GM12878 (cell line): ENCODE measurements around the gene B3GNT2. TPM values are rescaled to one million over a fixed set of nuclear protein-coding genes. Genes with fewer than 3 reads are reported as not detected.
"Not testable (repeated sequence)": the region's sequence is repeated elsewhere in the genome, so short reads cannot be mapped to it uniquely, and the experiment has no call there.

Experiments
- ATAC-seq: fragments of 200-7000 bp; cut with Tn5 transposase; 3 replicates; pipeline ENCODE4 v1.9.1; 2020; ENCODE audit warnings: mild to moderate bottlenecking, moderate library complexity
- BruUV-seq: library from RNA; stranded (reverse); fragments of 400-500 nt; replicated peaks from 2 replicates; lab custom pipeline; 2021; lab: Mats Ljungman, UMichigan
- CTCF ChIA-PET: fragments of 300-600 bp; sonication (Branson Sonifier 250); formaldehyde crosslinking; extraction: SDS; loops from one replicate; lab custom pipeline; 2021; ENCODE audit warnings: inconsistent platforms; lab: Yijun Ruan, JAX
- POLR2A ChIA-PET: fragments of 350-600 bp; formaldehyde crosslinking; extraction: SDS; loops from one replicate; lab custom pipeline; 2021; ENCODE audit warnings: inconsistent platforms; lab: Charles Lee
- RAD21 ChIA-PET: fragments of 300-600 bp; sonication (Branson Sonifier 250); formaldehyde crosslinking; loops from one replicate; lab custom pipeline; 2023; ENCODE audit warnings: antibody characterized with exemption; ENCODE audit not compliant: unreplicated experiment; lab: Charles Lee
- SMC1A ChIA-PET: fragments of 300-600 bp; sonication (Branson Sonifier 250); formaldehyde crosslinking; loops from one replicate; lab custom pipeline; 2023; ENCODE audit not compliant: unreplicated experiment, uncharacterized antibody; lab: Charles Lee
- DNase-seq: peaks from one replicate; pipeline ENCODE4 v3.0.0-alpha.2; 2011; ENCODE audit warnings: low read depth, low spot score
- FAIRE-seq: peaks from 3 replicates; lab custom pipeline; 2011; peaks lifted over from hg19 to GRCh38; lab: Jason Lieb, UNC
- H2AFZ ChIP-seq: 2 replicates; pipeline ENCODE4 v1.6.0; 2011; ENCODE audit warnings: low read depth, low read length, control low read depth; ENCODE audit not compliant: control insufficient read depth
- H3K27ac ChIP-seq: 2 replicates; pipeline ENCODE4 v1.5.1; 2011; ENCODE audit warnings: control low read depth; ENCODE audit not compliant: control insufficient read depth, insufficient read depth
- H3K27me3 ChIP-seq, 2 experiments: replicated peaks in 1 of 2; 2 replicates each; pipeline versions ENCODE4 v1.6.0 to v1.6.1; 2011; ENCODE audit warnings: low read length in 1 of 2; ENCODE audit not compliant: control insufficient read depth in 2 of 2, insufficient read depth in 2 of 2
- H3K36me3 ChIP-seq, 2 experiments: 2 replicates each; pipeline ENCODE4 v1.5.1; 2011; ENCODE audit warnings: low read length in 1 of 2; ENCODE audit not compliant: control insufficient read depth in 2 of 2, insufficient read depth in 2 of 2
- H3K4me1 ChIP-seq: 2 replicates; pipeline ENCODE4 v1.6.1; 2011; ENCODE audit warnings: mild to moderate bottlenecking, low read length, moderate library complexity, mixed read lengths; ENCODE audit not compliant: control insufficient read depth, insufficient read depth
- H3K4me2 ChIP-seq: 2 replicates; pipeline ENCODE4 v1.6.0; 2011; ENCODE audit warnings: control low read depth; ENCODE audit not compliant: control insufficient read depth, insufficient read depth
- H3K4me3 ChIP-seq: fragments of 200-600 bp; sonication (generic); 2 replicates; pipeline ENCODE4 v1.5.1; 2016
- H3K79me2 ChIP-seq: 2 replicates; pipeline ENCODE4 v1.6.0; 2011; ENCODE audit warnings: low read length; ENCODE audit not compliant: control insufficient read depth, insufficient read depth
- H3K9ac ChIP-seq: 2 replicates; pipeline ENCODE4 v1.8.0; 2011; ENCODE audit warnings: low read length, control low read depth, mixed read lengths; ENCODE audit not compliant: control insufficient read depth, insufficient read depth
- H3K9me3 ChIP-seq: replicated peaks from 3 replicates; pipeline ENCODE4 v1.5.1; 2011; ENCODE audit warnings: mild to moderate bottlenecking, low read length; ENCODE audit not compliant: control insufficient read depth, insufficient read depth
- H4K20me1 ChIP-seq: 2 replicates; pipeline ENCODE4 v1.6.0; 2011; ENCODE audit not compliant: control insufficient read depth, insufficient read depth
- HDGF ChIP-seq: fragments of 450-650 bp; IDR thresholded peaks from 2 replicates; pipeline ENCODE4 v1.6.1; 2016; ENCODE audit warnings: antibody characterized with exemption
- WGBS: methylation state at CpG from one replicate; pipeline ENCODE4 v1.1.6; 2016; ENCODE audit warnings: low lambda C conversion rate; ENCODE audit not compliant: insufficient replicate concordance, insufficient coverage; ENCODE audit errors: missing lambda C conversion rate; 5-methylcytosine and 5-hydroxymethylcytosine counted together
- in situ Hi-C: fragments of 300-500 bp; cut with MboI; formaldehyde crosslinking; loops from 9 replicates; pipeline ENCODE4 v1.14.3; 2018; ENCODE audit warnings: mixed read lengths
- intact Hi-C: fragments of 100-400 bp; cut with micrococcal nuclease; formaldehyde crosslinking; loops from one replicate; pipeline ENCODE4 v1.14.2; 2022; ENCODE audit not compliant: unreplicated experiment
- polyA plus RNA-seq, 11 experiments: library from polyadenylated mRNA; depleted of rRNA in 4 of 11; unstranded in 6 of 11; stranded (reverse) in 5 of 11; fragments of >200 nt; fragmentation: Nextera tagmentation in 4 of 11; fragmentation: Illumina TruSeq in 1 of 11; extraction: Ambion mirVana in 4 of 11; extraction: Trizol in 1 of 11; gene quantifications; 1 replicate in 1 of 11; 2 replicates in 10 of 11; pipeline versions ENCODE4 v1.2.1 to v1.2.3, GENCODE V29; 2011 to 2016; ENCODE audit warnings: inconsistent platforms in 2 of 11, missing spikeins in 2 of 11, low read depth in 1 of 11
- total RNA-seq, 4 experiments: library from RNA; depleted of rRNA in 3 of 4; stranded (reverse); fragments of >200 nt in 3 of 4; fragmentation: Illumina TruSeq in 1 of 4; extraction: Trizol in 1 of 4; gene quantifications; 2 replicates each; pipeline versions ENCODE4 v1.2.1 to v1.2.3, GENCODE V29; 2013 to 2021
- TF ChIP-seq, protein P1 (sequence below): fragments of 450-650 bp; IDR thresholded peaks from 2 replicates; pipeline ENCODE4 v1.6.1; 2016; ENCODE audit warnings: mild to moderate bottlenecking

The B3GNT2 gene
- total and polyA plus RNA-seq, 10 of the 15 experiments (the other 5 are each of a cell fraction or from before 2014, with no cell fraction given), result 19.7 to 103 (median 76.3) TPM

DNA sequence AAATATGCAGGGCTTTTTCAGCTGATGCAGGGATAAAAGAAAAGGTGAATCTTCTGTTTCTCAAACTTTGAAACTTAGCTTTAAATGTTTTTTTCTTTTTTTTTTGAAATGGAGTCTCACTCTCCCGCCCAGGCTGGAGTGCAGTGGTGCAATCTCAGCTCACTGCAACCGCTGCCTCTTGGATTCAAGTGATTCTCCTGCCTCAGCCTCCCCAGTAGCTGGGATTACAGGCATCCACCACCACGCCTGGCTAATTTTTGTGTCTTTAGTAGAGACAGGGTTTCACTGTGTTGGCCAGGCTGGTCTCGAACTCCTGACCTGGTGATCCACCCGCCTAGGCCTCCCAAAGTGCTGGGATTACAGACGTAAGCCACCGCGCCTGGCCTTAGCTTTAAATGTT, 2.9 kb downstream of the B3GNT2 start:
- H2AFZ ChIP-seq, FAIRE-seq, in situ Hi-C loops, BruUV-seq, ATAC-seq, H3K27me3 ChIP-seq, H3K9me3 ChIP-seq, H3K36me3 ChIP-seq, DNase-seq: not testable (repeated sequence)
- Histone ChIP-seq H3K4me2 (peak overlapping the region; percentile 80), H3K27ac (peak overlapping the region; percentile 89), H3K4me3 (peak overlapping the region; percentile 86), H3K9ac (peak overlapping the region; percentile 94), H3K4me1 (peaks cover 32% of the 10 kb centered on the region), H4K20me1 (peaks cover 22% of the 10 kb centered on the region), H3K79me2 (peaks cover 98% of the 10 kb centered on the region)
- RAD21 ChIA-PET, result interaction anchor here (0.7 to 5.1 kb wide), 14 partner anchors 10 to 215 kb away, joined by 3 to 114 read pairs (median 14); no protein-coding TSS in a partner anchor
- 19% methylated on average over 8 of the region's 8 CpGs for WGBS
- POLR2A ChIA-PET, result interaction anchor here (0.6 to 3.6 kb wide), 12 partner anchors 24 to 215 kb away, joined by 3 to 49 read pairs (median 4); no protein-coding TSS in a partner anchor
- 0 out of 2 replicates have a peak, but pooled peaks have one; percentile 27 for TF ChIP-seq HDGF
- TF ChIP-seq, protein P1, sequence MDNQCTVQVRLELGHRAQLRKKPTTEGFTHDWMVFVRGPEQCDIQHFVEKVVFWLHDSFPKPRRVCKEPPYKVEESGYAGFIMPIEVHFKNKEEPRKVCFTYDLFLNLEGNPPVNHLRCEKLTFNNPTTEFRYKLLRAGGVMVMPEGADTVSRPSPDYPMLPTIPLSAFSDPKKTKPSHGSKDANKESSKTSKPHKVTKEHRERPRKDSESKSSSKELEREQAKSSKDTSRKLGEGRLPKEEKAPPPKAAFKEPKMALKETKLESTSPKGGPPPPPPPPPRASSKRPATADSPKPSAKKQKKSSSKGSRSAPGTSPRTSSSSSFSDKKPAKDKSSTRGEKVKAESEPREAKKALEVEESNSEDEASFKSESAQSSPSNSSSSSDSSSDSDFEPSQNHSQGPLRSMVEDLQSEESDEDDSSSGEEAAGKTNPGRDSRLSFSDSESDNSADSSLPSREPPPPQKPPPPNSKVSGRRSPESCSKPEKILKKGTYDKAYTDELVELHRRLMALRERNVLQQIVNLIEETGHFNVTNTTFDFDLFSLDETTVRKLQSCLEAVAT, result peak; percentile 80; the same call in 1 of the 2 replicates
- SMC1A ChIA-PET, result interaction anchor here (0.7 to 5.1 kb wide), 23 partner anchors 10 to 215 kb away, joined by 3 to 91 read pairs (median 5); no protein-coding TSS in a partner anchor
- CTCF ChIA-PET, result interaction anchor here (0.6 to 3.3 kb wide), 17 partner anchors 11 to 215 kb away, joined by 3 to 15 read pairs (median 4); no protein-coding TSS in a partner anchor
- intact Hi-C loops, result loop anchor here (10.0 kb wide), 1 partner anchor 134 kb away; no protein-coding TSS in a partner anchor
